Ishikawa (cell line): ENCODE measurements around the gene ADAM11.

Experiments
- CEBPB ChIP-seq: IDR thresholded peaks from 2 replicates; pipeline ENCODE4 v1.6.1; 2012
- CREB1 ChIP-seq: IDR thresholded peaks from 2 replicates; pipeline ENCODE4 v1.6.1; 2012; ENCODE audit warnings: low read depth
- EGR1 ChIP-seq: IDR thresholded peaks from 2 replicates; pipeline ENCODE4 v1.6.1; 2012
- EP300 ChIP-seq: IDR thresholded peaks from 2 replicates; pipeline ENCODE4 v1.6.1; 2012; ENCODE audit warnings: borderline replicate concordance
- FOXM1 ChIP-seq: IDR thresholded peaks from 2 replicates; pipeline ENCODE4 v1.6.1; 2012; ENCODE audit warnings: low read depth, borderline replicate concordance
- NFIC ChIP-seq: IDR thresholded peaks from 2 replicates; pipeline ENCODE4 v1.6.1; 2012
- RAD21 ChIP-seq: IDR thresholded peaks from 2 replicates; pipeline ENCODE4 v1.6.1; 2012; ENCODE audit warnings: low read depth
- REST ChIP-seq: IDR thresholded peaks from 2 replicates; pipeline ENCODE4 v1.6.1; 2012; ENCODE audit warnings: low read depth, mild to moderate bottlenecking
- TAF1 ChIP-seq: IDR thresholded peaks from 2 replicates; pipeline ENCODE4 v1.6.1; 2012; ENCODE audit warnings: low read depth, mild to moderate bottlenecking
- TCF12 ChIP-seq: IDR thresholded peaks from 2 replicates; pipeline ENCODE4 v1.6.1; 2012; ENCODE audit warnings: low read depth
- TEAD4 ChIP-seq: IDR thresholded peaks from 2 replicates; pipeline ENCODE4 v1.6.1; 2012
- USF1 ChIP-seq: IDR thresholded peaks from 2 replicates; pipeline ENCODE4 v1.6.1; 2012
- YY1 ChIP-seq: IDR thresholded peaks from 2 replicates; pipeline ENCODE4 v1.6.1; 2012; ENCODE audit warnings: low read depth
- ZBTB7A ChIP-seq: IDR thresholded peaks from 2 replicates; pipeline ENCODE4 v1.6.1; 2012; ENCODE audit warnings: low read depth
- TF ChIP-seq, protein P1 (sequence below): IDR thresholded peaks from 2 replicates; pipeline ENCODE4 v1.6.1; 2012

The ADAM11 gene

DNA sequence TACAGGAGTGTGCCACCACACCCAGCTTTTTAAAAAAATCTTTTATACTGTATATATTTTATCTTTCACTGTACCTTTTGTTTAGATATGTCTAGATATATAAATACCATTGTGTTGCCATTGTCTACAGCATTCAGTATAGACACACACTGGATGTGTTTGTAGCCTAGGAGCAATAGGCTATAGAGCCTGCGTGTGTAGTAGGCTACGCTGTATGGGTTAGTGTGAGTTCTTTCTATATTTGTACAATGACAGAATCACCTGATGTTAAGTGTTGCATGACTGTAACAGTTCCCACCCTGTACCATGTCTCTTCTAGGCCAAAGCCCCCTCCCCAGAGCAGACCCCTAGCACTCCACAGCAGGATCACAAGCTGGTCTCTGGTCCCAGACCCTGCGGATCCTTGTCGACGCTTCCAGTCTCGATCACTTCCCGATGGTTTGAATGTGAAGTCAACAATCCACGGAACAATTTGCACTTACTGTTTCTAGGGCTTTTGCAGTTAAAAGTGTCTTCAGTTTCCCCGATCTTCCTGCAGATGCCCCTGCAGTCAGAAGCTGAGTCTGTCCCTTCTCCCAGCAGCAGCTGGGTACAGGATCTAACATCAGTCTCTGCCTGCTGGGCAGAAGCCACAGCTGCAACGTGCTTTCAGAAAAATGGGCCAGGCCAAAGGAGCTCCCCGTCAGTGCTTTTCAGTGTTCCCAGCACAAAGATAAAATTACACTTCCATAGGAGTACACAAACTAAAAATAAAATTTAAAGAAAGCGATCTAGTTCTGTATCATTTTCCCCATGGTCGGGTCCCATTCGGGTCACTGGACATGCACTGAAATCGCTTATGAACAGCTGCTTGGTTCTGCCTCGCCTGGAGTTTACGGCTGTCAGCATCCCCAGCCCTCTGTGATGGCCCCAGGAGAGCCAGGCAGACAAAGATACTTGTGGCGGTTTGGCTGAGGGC lies 35.4 kb downstream of the ADAM11 start:
- TF ChIP-seq USF1 (no peak), CREB1 (no peak), TCF12 (no peak), TEAD4 (no peak), ZBTB7A (no peak), TAF1 (no peak), EGR1 (no peak), NFIC (no peak), YY1 (no peak), REST (no peak), EP300 (no peak)
- TF ChIP-seq, protein P1, sequence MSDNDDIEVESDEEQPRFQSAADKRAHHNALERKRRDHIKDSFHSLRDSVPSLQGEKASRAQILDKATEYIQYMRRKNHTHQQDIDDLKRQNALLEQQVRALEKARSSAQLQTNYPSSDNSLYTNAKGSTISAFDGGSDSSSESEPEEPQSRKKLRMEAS = no peak

DNA sequence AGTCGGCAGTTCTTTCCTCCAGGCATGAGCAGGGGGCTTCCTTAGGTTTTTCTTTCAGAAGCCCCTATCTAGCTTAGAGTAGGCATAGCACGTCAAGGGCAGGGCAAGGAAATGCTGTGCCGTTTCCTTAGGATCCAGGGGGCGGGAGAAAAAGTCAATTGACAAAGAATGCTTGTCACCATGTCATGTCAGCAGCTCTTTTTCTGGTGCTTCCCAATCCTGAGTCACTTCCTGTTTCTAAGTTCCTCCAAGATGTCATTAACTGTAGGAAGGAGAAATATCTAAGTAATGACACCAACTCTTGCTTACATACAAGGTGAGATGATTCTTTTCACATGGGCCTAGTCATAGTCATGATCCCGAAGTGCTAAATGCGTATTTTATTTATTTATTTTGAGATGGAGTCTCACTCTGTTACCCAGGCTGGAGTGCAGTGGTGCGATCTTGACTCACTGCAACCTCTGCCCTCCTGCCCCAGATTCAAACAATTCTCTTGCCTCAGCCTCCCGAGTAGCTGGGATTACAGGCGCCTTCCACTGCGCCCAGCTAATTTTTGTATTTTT lies 36.1 kb downstream of the ADAM11 start:
- TF ChIP-seq RAD21 = no peak
- no peak for TF ChIP-seq REST
- TF ChIP-seq TCF12 = no peak

DNA sequence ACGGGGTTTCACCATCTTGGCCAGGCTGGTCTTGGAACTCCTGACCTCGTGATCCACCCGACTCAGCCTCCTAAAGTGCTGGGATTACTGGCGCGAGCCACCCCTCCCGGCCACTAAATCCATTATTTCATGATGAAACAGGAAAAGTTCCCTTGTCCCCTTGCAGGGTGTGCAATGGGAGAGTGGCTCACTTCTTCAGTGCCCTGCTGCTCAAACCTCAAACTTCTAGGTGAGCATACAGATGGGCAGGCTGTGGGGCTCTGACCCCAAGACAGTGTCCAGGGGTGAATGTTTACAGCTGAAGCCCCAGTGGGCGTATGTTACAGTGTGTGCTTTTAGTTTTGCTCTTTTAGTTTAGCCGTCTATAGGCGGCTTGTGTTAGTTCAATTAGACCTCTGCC lies 36.6 kb downstream of the ADAM11 start:
- TF ChIP-seq RAD21 (no peak), TEAD4 (no peak), TAF1 (no peak), EGR1 (no peak), REST (no peak), ZBTB7A (no peak), USF1 (no peak), TCF12 (no peak), CREB1 (no peak), CEBPB (no peak), NFIC (no peak), EP300 (no peak), YY1 (no peak), FOXM1 (no peak)
- TF ChIP-seq, protein P1 = no peak

- TF ChIP-seq EP300 = no peak
- TF ChIP-seq EGR1 = no peak
- TF ChIP-seq CREB1 = no peak
These were observed 37.1 kb downstream of the ADAM11 start for GRCh38 chr17:44795928-44796327.

- TF ChIP-seq TEAD4 (no peak), TCF12 (no peak), REST (no peak), NFIC (no peak), EP300 (no peak), RAD21 (no peak), TAF1 (no peak), USF1 (no peak), EGR1 (no peak), FOXM1 (no peak), ZBTB7A (no peak), CEBPB (no peak), YY1 (no peak), CREB1 (no peak)
- TF ChIP-seq, protein P1 = no peak
These were observed 37.9 kb downstream of the ADAM11 start for GRCh38 chr17:44796731-44797130.
